Renal cortical epithelial cell (primary cell): ENCODE data around the gene DBI. TPM values are rescaled to one million over a fixed set of nuclear protein-coding genes. Genes with fewer than 3 reads are reported as not detected.
A peak's percentile ranks its signal among the peaks of the same experiment; 100 is the strongest.
"Not testable (repeated sequence)": the region's sequence is repeated elsewhere in the genome, so short reads cannot be mapped to it uniquely, and the experiment has no call there.

Source experiments
- DNase-seq: peaks from one replicate; pipeline ENCODE4 v3.0.0-alpha.2; 2011; ENCODE audit warnings: low read depth
- total RNA-seq: library from RNA; depleted of rRNA; stranded (reverse); fragments of >200 nt; gene quantifications from 2 replicates; pipeline ENCODE4 v1.2.3, GENCODE V29; 2014

Gene DBI
- total RNA-seq, 1 donor from 2014 or later = 126 TPM

GRCh38 chr2:119402106-119402505 is 35.3 kb downstream of the DBI start:
- DNase-seq = no peak

- peak; percentile 38 for DNase-seq
Observed at GRCh38 chr2:119402645-119403560, 36.1 kb downstream of the DBI start.

- DNase-seq = not testable (repeated sequence)
Observed at GRCh38 chr2:119403618-119404017, 36.8 kb downstream of the DBI start.

GRCh38 chr2:119405151-119405550 is 38.4 kb downstream of the DBI start:
- no peak for DNase-seq

GRCh38 chr2:119407430-119408220 is 40.8 kb downstream of the DBI start:
- peak; percentile 57 for DNase-seq

- peak; percentile 13 for DNase-seq
Observed at GRCh38 chr2:119408221-119408619, 41.4 kb downstream of the DBI start.

- no peak for DNase-seq
Observed at GRCh38 chr2:119409506-119409905, 42.7 kb downstream of the DBI start.

GRCh38 chr2:119414894-119415293 is 48.1 kb downstream of the DBI start:
- DNase-seq = no peak

- peak; percentile 63 for DNase-seq
Observed at GRCh38 chr2:119415630-119416029, 48.9 kb downstream of the DBI start.

GRCh38 chr2:119416299-119416923 is 49.6 kb downstream of the DBI start:
- no peak for DNase-seq

GRCh38 chr2:119417908-119418307 is 51.1 kb downstream of the DBI start:
- no peak for DNase-seq

- no peak for DNase-seq
Observed at GRCh38 chr2:119419065-119419464, 52.3 kb downstream of the DBI start.

- no peak for DNase-seq
Observed at GRCh38 chr2:119419803-119420508, 53.2 kb downstream of the DBI start.

GRCh38 chr2:119421304-119421703 is 54.5 kb downstream of the DBI start:
- DNase-seq = no peak

- no peak for DNase-seq
Observed at GRCh38 chr2:119421741-119422140, 55.0 kb downstream of the DBI start.

Other genes with a start within 250 kb of the DBI start
- gene C1QL2, start 208.2 kb upstream of the DBI start, total RNA-seq = not detected in 2 replicates
- gene STEAP3, start 143.1 kb upstream of the DBI start, total RNA-seq = 18.9 and 24.5 TPM in 2 replicates
- gene C2orf76, start 143 bp upstream of the DBI start, total RNA-seq = 5.9 and 7.5 TPM in 2 replicates
- 0.69 and 11.4 TPM in 2 replicates for gene TMEM37, start 64.9 kb downstream of the DBI start, total RNA-seq
- 6.2 TPM in 1 of 2 replicates, not detected in the other for gene SCTR, start 157.5 kb downstream of the DBI start, total RNA-seq
- 2.1 and 22.9 TPM in 2 replicates for gene CFAP221, start 177.5 kb downstream of the DBI start, total RNA-seq